HepG2 (cell line): ENCODE results near the gene GAB3. TPM values are rescaled to one million over a fixed set of nuclear protein-coding genes. Genes with fewer than 3 reads are reported as not detected.

Experiments
- AGO2 ChIP-seq: fragments of 200-400 bp; formaldehyde crosslinking; optimal IDR thresholded peaks from 2 replicates; pipeline ENCODE3; 2017; ENCODE audit warnings: mild to moderate bottlenecking, low read depth, low read length, moderate library complexity
- ARID3A ChIP-seq: IDR thresholded peaks from 2 replicates; pipeline ENCODE4 v1.6.1; 2012; ENCODE audit warnings: low read depth, low read length, improper control_type of control experiment
- MTA1 ChIP-seq: sonication (generic); formaldehyde crosslinking; IDR thresholded peaks from 2 replicates; pipeline ENCODE4 v1.4.0; 2020; ENCODE audit warnings: missing genetic modification reagents, mild to moderate bottlenecking, borderline replicate concordance
- NONO ChIP-seq, 2 experiments: fragments of 450-650 bp in 1 of 2; sonication (generic) in 1 of 2; formaldehyde crosslinking in 1 of 2; IDR thresholded peaks in 1 of 2; conservative IDR thresholded peaks in 1 of 2; 2 replicates each; pipeline versions ENCODE4 v1.6.1 to v1.8.0; 2017 to 2022; ENCODE audit warnings: mild to moderate bottlenecking in 1 of 2, missing genetic modification reagents in 1 of 2, moderate library complexity in 1 of 2
- POGK ChIP-seq: sonication (generic); formaldehyde crosslinking; conservative IDR thresholded peaks from 2 replicates; pipeline ENCODE4 v1.8.0; 2022; ENCODE audit warnings: mild to moderate bottlenecking, moderate library complexity, missing genetic modification reagents
- TBX2 ChIP-seq: sonication (generic); formaldehyde crosslinking; IDR thresholded peaks from 2 replicates; pipeline ENCODE4 v1.5.0; 2020; ENCODE audit warnings: missing genetic modification reagents, mild to moderate bottlenecking, borderline replicate concordance
- ZBTB42 ChIP-seq: sonication (generic); formaldehyde crosslinking; IDR thresholded peaks from 2 replicates; pipeline ENCODE4 v1.5.0; 2020; ENCODE audit warnings: mild to moderate bottlenecking, missing genetic modification reagents
- ZBTB44 ChIP-seq: sonication (generic); formaldehyde crosslinking; IDR thresholded peaks from 2 replicates; pipeline ENCODE4 v1.4.0; 2020; ENCODE audit warnings: missing genetic modification reagents
- ZHX1 ChIP-seq: sonication (generic); formaldehyde crosslinking; IDR thresholded peaks from 2 replicates; pipeline ENCODE4 v1.8.1; 2022; ENCODE audit warnings: low read depth, mild to moderate bottlenecking, missing genetic modification reagents
- ZNF143 ChIP-seq: sonication (generic); formaldehyde crosslinking; IDR thresholded peaks from 2 replicates; pipeline ENCODE4 v1.4.0; 2020; ENCODE audit warnings: missing genetic modification reagents
- ZNF256 ChIP-seq: sonication (generic); formaldehyde crosslinking; conservative IDR thresholded peaks from 2 replicates; pipeline ENCODE4 v1.4.0; 2020; ENCODE audit warnings: missing genetic modification reagents
- ZNF292 ChIP-seq: sonication (generic); formaldehyde crosslinking; IDR thresholded peaks from 2 replicates; pipeline ENCODE4 v1.8.1; 2022; ENCODE audit warnings: mild to moderate bottlenecking, low read depth, missing genetic modification reagents, borderline replicate concordance
- ZNF543 ChIP-seq: sonication (generic); formaldehyde crosslinking; IDR thresholded peaks from 2 replicates; pipeline ENCODE4 v1.4.0; 2020; ENCODE audit warnings: mild to moderate bottlenecking, missing genetic modification reagents
- ZNF552 ChIP-seq: sonication (generic); formaldehyde crosslinking; IDR thresholded peaks from 2 replicates; pipeline ENCODE4 v1.9.0; 2022; ENCODE audit warnings: missing genetic modification reagents, mild to moderate bottlenecking, borderline replicate concordance
- ZNF616 ChIP-seq: sonication (generic); formaldehyde crosslinking; IDR thresholded peaks from 2 replicates; pipeline ENCODE4 v1.5.0; 2020; ENCODE audit warnings: low read depth, mild to moderate bottlenecking, missing genetic modification reagents
- polyA plus RNA-seq, 8 experiments: library from polyadenylated mRNA; depleted of rRNA in 3 of 8; stranded (reverse) in 7 of 8; unstranded in 1 of 8; fragments of >200 nt; fragmentation: Illumina TruSeq in 4 of 8; extraction: Trizol in 4 of 8; gene quantifications; 2 replicates each; pipeline versions ENCODE4 v1.2.1 to v1.2.3, GENCODE V29; 2011 to 2016; ENCODE audit warnings: low read depth in 4 of 8, missing spikeins in 1 of 8, mixed read lengths in 1 of 8; ENCODE audit not compliant: insufficient read depth in 1 of 8
- total RNA-seq, 5 experiments: library from RNA; depleted of rRNA; stranded (reverse); fragments of >200 nt; fragmentation: Illumina TruSeq; extraction: Trizol; gene quantifications; 2 replicates each; pipeline ENCODE4 v1.2.3, GENCODE V29; 2016; ENCODE audit warnings: low read depth in 1 of 5
- TF ChIP-seq, protein P1 (sequence below): sonication (generic); formaldehyde crosslinking; IDR thresholded peaks from 2 replicates; pipeline ENCODE4 v1.4.0; 2020; ENCODE audit warnings: missing genetic modification reagents
- TF ChIP-seq, protein P2 (sequence below): sonication (generic); formaldehyde crosslinking; IDR thresholded peaks from 2 replicates; pipeline ENCODE4 v1.8.1; 2023; ENCODE audit warnings: mild to moderate bottlenecking, missing genetic modification reagents, borderline replicate concordance

GAB3 gene
- total and polyA plus RNA-seq, 2 of the 13 experiments (the other 11 are each of a cell fraction or from before 2014, with no cell fraction given), result not detected

DNA sequence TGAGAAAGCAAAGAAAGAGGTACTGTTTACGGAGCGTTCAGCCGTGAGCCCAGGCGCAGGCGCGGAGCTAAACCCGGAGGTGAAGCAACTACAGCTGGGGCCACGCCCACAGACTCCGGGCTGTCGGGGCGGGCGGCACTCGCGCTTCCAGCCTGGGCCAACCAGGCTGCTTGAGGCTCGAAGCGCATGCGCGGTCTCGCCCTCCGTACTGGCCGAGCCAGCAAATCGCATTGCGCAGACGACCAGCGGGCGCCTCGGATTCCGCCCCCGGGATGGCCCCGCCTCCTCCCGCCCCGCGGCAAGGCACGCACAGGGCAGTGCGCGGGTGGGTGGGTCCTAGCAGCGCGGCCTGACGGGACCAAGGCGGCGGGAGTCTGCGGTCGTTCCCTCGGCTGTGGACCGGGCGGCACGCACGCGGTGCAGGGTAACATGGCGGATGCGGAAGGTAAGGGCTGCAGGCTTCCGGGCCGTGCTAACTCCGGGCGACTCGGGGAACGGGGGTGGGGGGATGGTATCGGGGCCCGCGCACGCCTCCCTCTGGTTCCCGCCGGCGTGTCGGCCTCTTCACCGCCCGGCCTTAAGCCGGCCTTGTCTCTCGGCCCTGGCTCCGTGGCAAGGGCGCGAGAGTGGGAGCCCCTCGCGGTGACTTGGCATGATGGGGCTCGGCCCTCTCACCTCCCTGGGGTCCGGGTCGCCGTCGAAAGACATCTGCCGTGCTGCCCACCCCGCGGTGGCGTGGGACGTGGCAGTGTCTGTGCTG, 11.8 kb upstream of the GAB3 start, which contains the start of gene DKC1 (continued):
- TF ChIP-seq ARID3A (no peak), ZNF143 (CRISPR knock-in tag) (peak; percentile 76), POGK (CRISPR knock-in tag) (peak; percentile 56; the same call in 1 of the 2 replicates), TBX2 (CRISPR knock-in tag) (peak; percentile 56), ZNF616 (0 out of 2 replicates have a peak, but pooled peaks have one; percentile 77), ZNF256 (no peak), ZBTB42 (CRISPR knock-in tag) (no peak), ZHX1 (CRISPR knock-in tag) (0 out of 2 replicates have a peak, but pooled peaks have one; percentile 54), ZNF543 (CRISPR knock-in tag) (peak; percentile 59; the same call in 1 of the 2 replicates), NONO (IDR thresholded peaks at IDR 0.05) (no peak), NONO (CRISPR knock-in tag; conservative IDR thresholded peaks at IDR 0.05) (peak; percentile 40; the same call in 1 of the 2 replicates), ZNF292 (no peak), AGO2 (peak; percentile 80), ZBTB44 (no peak), MTA1 (peak; percentile 24; the same call in 1 of the 2 replicates), ZNF552 (CRISPR knock-in tag) (0 out of 2 replicates have a peak, but pooled peaks have one; percentile 37)
- TF ChIP-seq, protein P1, sequence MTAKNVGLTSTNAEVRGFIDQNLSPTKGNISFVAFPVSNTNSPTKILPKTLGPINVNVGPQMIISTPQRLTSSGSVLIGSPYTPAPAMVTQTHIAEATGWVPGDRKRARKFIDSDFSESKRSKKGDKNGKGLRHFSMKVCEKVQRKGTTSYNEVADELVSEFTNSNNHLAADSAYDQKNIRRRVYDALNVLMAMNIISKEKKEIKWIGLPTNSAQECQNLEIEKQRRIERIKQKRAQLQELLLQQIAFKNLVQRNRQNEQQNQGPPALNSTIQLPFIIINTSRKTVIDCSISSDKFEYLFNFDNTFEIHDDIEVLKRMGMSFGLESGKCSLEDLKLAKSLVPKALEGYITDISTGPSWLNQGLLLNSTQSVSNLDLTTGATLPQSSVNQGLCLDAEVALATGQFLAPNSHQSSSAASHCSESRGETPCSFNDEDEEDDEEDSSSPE, result peak; percentile 80
- TF ChIP-seq, protein P2, sequence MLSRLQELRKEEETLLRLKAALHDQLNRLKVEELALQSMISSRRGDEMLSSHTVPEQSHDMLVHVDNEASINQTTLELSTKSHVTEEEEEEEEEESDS, result no peak
